GM18526 (cell line): ENCODE measurements around the gene LAMA2.

Experiments used
- POLR2A ChIP-seq: IDR thresholded peaks from 3 replicates; pipeline ENCODE4 v1.6.1; 2011; ENCODE audit not compliant: insufficient read length; ENCODE audit errors: extremely low read depth

The LAMA2 gene

DNA sequence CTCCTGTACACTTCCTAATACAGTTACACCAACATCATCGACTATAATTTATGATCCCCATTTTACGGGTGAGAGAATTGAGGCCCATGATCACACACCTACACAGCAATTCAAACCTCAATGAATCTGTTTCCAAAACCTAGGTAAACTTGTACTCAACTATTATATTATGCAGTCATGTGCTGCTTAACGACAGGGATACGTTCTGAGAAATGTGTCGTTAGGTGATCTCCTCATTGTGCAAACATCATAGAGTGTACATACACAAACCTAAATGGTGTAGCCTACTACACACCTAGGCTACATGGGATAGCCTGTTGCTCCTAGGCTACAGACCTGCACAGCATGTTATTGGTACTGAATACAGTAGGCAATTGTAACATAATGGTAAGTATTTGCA is 441.4 kb downstream of the LAMA2 start:
- TF ChIP-seq POLR2A = no peak

DNA sequence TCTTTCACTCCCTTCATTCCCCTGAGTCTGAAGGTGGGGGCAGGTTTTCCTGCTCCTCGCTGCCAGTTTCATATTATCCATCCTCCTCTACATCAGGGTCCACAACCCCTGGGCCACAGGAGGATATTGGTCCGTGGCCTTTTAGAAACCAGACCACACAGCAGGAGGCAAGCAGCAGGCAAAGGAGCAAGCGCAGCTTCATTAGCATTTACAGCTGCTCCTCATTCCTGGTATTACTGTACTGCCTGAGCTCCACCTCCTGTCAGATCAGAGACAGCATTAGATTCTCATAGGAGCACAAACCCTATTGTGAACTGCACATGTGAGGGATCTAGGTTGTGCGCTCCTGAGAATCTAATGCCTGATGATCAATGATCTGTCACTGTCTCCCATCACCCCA is 446.7 kb downstream of the LAMA2 start:
- TF ChIP-seq POLR2A = no peak

DNA sequence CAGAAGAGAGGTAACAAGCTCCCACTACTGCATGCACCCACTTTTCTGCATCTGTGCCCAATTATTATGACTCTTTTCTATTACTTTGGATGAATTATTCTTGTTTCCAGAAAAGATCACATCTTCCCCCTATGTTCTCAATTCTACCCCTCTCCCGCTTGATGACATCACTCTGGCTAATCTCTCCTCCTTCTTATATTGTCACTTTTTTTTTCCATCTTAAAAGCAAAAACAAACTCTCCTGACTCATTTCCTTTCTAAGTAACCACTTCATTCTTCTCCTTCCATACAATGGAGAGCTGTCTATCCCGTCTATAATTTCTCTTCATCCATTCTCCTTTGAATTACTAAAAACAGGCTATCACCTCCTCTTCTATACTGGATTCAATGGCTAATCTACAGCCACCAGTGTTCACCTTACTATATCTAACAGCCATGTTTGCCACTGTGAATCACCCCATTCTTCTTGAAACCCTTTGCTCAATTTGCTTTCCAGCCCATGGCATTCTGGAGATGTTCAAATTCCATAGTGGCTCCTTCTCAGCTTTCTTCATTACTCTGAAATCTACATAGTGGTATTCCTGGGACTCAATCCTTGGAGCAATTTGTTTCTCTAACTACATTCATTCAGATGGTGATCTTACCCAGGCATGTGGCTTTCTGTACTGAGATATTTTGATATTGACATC is 448.7 kb downstream of the LAMA2 start:
- TF ChIP-seq POLR2A = no peak

DNA sequence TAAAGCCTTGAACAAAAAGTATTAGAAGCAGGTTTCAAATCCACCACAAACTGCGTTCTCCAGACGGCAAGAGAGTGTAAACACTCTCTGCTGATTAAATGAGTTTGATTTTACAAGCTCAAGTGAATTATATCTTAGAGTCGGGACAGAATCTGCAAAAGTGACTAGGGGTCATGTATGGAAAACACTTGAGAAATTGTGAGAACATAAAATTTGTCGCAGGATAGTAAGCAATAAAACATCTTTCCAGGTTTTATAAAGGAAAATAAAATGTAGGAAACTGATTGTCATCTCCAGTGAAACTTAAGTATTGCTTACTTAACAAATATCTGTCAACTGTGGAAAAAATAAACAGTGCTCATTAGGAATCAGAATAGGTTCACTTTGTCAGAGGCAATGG is 452.9 kb downstream of the LAMA2 start:
- TF ChIP-seq POLR2A = no peak

DNA sequence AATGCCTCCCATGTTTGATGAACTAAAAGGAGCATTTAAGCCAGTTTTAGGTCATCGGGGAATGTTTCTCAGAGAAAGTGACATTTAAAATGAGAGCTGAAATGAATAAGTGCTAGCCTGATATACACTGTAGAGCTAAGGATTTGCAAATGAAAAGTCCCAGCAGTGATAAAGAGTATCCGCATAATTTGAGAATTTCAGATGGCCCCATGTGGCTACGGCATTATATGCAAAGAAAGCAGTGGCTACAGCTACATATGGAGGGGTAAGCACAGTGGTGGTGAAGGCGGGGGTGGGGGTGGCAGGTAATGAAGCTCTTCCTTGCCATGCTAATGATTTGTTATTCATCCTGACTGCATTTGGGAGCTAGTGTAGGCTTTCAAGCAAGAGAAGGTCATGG is 455.7 kb downstream of the LAMA2 start:
- no peak for TF ChIP-seq POLR2A

DNA sequence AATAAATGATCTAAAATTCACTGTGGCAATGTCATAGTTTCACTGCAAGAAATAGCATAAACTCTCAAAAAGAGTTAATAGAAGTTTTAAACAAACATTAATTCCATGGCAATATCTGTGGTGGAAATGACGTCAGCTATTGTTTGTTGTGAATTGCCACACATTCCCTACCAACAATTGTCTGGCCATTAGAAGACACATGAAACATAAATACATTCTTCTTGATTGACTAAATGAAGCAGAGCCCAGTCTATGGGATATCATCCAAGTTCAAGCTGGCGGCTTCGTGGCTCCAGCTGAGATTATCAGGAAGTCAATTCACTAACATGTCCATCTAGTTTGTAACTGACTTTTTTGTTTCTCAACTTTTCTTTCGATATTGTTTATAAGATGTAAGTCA is 458.0 kb downstream of the LAMA2 start:
- no peak for TF ChIP-seq POLR2A

DNA sequence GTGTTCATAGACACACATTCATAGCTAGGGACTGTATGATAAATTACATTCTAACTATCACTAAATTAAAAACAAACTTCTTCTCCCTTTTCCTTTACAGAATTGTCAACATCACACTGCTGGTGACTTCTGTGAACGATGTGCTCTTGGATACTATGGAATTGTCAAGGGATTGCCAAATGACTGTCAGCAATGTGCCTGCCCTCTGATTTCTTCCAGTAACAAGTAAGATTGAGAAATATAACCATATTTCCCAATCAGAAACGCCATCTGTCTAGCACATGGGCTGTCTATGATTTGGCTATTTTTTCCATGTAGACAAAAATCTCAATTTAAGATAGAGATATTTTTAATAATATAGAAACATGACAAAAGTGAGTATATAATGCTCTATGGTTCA is 459.3 kb downstream of the LAMA2 start:
- TF ChIP-seq POLR2A = no peak

DNA sequence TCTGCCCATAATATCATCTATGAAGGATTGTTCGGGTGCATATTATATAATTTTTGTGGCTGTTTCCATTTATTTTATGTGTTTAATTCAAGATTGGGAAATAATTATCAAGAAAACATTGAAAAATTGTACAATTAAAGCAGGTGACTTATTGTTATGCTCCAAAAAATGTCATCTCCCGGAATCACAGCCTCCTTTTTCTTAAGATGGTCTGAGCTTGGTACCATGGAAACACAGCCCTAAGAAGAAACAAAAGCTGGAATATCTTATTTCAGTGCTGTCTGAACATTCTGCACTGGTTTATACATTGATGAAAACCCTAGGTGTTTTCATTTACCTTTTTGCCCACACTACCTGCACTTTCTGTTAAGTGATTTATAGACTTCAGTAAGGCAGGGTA is 459.9 kb downstream of the LAMA2 start:
- TF ChIP-seq POLR2A = no peak

DNA sequence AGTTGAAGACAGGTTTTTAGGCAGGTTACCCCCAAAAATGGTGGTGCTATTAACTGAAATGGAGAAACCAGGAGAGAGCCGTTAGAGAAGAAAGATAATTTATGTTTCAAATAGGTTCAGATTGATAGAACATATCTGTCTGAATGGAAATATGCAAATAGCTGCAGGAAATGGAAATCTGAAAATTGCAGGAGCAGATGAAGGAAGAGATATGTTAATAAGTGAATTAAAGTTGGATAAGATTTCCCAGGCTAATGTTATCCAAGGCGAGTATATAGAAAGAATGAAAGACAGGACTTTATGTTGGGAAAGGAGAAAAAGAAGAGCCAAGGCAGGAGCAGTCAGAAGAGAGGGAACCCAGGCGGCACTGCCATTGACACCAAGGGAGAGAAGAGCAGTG is 461.4 kb downstream of the LAMA2 start:
- no peak for TF ChIP-seq POLR2A

DNA sequence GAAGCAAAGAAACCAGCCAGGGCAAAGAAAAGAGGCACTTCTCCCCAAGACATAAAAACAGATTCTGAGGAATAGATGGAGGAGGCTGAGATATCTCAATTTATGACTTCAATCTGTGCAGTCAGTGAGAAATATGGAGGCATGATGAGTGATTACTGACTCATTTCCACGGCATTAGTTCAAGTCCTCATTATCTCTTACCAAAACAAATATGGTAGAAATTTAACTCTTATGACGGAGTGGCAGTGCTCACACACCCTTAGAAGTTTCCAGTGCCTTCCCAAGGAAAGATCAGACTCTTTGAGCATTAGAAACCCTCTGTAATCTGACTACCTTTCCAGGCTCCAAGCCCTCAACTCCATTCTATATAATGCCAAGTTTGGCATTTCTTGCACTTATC is 463.0 kb downstream of the LAMA2 start:
- no peak for TF ChIP-seq POLR2A

DNA sequence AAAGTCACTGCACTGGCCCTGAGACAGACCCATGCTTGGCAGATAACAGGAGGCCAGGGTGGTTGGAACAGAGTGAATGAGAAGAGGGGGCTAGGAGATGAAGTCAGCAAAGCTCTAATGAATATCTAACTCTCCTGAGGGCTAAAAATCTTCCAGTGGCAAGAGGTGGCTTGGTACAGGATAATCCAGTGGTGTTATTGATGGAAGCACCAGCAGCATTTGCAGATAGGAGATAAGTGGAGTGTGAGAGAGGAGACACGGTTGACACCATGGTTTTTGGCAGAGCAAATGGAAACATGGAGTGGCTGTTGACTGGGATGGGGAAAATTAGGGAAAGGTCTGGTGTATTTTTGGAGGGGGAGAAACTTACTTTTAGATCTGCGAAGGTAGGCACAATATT is 464.0 kb downstream of the LAMA2 start:
- TF ChIP-seq POLR2A = no peak

DNA sequence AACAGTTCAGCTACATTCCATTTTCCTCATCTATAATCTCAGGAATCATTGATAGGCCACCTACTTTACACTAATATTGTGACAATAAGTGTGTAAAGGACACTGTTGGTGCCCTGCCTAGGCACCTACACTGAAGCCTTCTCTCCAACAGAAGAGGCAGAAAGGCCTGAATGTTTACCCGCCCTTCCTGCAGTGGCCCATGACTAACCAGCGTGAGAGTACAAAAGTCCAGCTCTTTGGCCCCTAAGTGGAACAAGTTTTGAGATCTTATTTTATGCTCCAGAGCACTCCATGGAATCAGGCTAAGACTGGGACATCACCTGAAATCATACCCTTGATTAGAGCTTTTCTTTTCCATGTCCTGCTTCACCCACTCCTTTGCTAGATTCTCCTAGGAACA is 467.3 kb downstream of the LAMA2 start:
- TF ChIP-seq POLR2A = no peak

DNA sequence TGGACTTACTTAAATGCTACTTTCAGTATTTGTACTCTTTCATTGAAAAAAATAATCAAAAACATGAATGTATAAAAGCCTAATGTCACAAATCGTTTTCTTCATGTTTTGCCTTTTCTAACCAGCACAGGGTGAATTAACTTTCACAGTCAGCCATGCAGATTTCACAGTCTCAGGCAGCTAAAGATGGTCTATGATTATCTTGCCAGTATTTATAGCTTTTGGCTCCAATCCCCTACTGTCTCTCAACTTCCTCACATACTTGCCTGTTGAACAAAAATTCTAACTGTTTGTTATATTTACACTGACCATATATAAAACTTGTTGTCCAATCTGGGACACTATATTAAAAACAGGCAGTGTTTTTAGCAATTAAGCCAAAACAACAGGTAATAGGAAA is 468.9 kb downstream of the LAMA2 start:
- TF ChIP-seq POLR2A = no peak

DNA sequence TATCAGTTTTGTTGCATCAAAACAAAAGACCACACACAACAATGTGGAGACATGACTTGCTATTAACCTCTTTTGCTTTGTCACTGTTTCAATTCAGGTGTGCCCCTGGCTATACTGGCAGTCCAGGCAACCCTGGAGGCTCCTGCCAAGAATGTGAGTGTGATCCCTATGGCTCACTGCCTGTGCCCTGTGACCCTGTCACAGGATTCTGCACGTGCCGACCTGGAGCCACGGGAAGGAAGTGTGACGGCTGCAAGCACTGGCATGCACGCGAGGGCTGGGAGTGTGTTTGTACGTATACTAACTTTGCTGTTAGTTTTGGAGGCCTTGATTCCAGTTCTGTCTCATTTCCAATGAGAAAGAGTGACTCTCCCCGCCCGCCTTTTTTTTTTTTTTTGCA is 470.1 kb downstream of the LAMA2 start:
- TF ChIP-seq POLR2A = no peak

DNA sequence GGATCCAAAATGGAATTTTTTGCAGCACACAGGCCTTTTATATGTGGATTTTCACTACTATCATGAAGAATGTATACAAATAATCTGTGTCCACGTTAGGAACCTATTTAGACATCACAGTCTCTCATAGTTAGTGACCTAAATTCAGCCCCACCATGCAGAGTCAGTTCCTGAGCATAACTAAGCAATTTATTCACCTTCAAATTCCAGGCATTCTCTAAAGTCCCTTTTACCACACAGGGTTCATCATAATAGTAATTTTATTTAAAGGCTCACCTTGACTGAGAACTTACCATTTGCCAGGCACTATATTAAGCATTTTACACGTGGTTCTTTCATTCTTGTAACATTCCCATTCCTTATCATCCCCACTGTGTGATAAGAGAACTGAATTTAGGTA is 473.2 kb downstream of the LAMA2 start:
- TF ChIP-seq POLR2A = no peak

DNA sequence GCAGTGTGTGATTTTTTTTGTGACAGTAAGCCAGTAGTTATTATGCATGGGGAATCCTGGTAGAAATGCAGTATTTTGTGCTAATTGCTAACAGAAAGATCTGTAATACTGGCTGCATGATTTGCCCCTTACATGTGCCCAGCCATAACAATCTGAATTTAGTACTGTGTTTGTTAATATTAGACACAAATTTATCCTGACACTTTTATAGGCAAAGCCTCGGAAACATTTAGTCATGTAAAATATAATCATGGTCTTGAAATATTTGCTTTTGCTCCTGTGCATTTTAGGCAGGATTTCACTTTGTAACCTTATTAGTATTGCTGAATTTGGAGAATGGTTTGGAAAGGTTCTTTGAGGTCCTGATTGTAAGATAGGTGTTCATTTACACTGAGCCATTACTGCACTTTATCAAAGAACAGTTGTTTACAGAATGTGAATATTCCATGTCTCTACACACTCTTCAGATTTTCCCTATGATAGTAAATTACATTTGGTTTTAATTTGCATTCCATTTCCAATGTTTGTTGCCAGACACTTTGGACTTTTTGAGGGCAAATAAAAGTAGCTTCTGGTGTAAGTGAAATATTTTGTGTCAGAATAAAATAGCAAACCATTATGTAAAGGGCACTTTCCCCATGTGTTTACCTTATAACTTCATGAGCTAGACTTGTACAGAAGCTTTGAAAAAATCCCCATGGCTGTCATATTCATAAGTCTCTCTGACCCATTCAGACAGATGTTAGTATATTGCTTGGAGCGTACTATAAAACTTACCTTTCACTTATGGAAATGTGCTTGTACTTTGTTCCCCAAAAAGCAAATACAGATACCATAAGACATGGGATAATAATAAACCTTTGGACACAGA is 477.1 kb downstream of the LAMA2 start:
- TF ChIP-seq POLR2A = no peak

DNA sequence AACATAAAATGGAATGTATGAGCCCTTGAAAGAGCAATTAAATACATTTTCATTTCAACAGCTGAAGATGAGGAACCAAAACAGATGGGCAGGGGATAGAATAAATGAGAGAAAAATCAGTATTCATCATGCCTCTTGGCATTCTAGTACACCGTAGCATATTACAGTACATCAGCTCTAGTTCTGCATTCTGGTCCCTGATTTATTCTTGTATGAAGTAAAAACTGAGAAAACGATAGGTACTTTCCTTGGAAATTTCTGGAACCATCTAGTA is 477.7 kb downstream of the LAMA2 start:
- no peak for TF ChIP-seq POLR2A
